ENCODE data around the gene CD248.

DNA sequence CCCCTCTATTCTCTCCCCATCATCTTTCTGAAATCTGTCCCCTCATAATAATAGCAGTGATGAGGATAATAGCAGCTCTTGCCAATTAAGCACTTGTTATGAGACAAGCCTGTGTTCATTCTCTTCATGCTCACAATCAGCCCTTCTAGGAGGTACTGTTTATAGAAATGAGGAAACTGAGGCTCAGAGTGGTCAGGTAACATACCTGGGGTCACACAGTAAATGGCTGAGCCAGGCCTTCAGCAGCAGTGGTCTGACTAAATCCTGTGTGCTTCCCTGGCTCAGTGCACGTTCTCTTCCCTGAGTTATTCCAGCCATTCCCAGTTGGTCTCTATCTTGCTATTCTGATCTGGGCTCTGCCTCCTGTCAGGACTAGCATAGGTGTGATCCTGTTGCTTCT is 42.6 kb downstream of the CD248 start:
- TF ChIP-seq, protein P1, sequence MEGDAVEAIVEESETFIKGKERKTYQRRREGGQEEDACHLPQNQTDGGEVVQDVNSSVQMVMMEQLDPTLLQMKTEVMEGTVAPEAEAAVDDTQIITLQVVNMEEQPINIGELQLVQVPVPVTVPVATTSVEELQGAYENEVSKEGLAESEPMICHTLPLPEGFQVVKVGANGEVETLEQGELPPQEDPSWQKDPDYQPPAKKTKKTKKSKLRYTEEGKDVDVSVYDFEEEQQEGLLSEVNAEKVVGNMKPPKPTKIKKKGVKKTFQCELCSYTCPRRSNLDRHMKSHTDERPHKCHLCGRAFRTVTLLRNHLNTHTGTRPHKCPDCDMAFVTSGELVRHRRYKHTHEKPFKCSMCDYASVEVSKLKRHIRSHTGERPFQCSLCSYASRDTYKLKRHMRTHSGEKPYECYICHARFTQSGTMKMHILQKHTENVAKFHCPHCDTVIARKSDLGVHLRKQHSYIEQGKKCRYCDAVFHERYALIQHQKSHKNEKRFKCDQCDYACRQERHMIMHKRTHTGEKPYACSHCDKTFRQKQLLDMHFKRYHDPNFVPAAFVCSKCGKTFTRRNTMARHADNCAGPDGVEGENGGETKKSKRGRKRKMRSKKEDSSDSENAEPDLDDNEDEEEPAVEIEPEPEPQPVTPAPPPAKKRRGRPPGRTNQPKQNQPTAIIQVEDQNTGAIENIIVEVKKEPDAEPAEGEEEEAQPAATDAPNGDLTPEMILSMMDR (IDR thresholded peaks at IDR 0.05; ENCODE audit: insufficient read depth, low read depth, low read length), result no peak
- no peak for TF ChIP-seq EZH2 (IDR thresholded peaks at IDR 0.05; ENCODE audit: insufficient read depth, low read length)

All from astrocyte (in vitro differentiated cells and primary cell).